Measurements from ENCODE around the gene ARAP1.

GRCh38 chr11:72719144-72719543 is 33.1 kb downstream of the ARAP1 start:
- TF ChIP-seq, protein P1, sequence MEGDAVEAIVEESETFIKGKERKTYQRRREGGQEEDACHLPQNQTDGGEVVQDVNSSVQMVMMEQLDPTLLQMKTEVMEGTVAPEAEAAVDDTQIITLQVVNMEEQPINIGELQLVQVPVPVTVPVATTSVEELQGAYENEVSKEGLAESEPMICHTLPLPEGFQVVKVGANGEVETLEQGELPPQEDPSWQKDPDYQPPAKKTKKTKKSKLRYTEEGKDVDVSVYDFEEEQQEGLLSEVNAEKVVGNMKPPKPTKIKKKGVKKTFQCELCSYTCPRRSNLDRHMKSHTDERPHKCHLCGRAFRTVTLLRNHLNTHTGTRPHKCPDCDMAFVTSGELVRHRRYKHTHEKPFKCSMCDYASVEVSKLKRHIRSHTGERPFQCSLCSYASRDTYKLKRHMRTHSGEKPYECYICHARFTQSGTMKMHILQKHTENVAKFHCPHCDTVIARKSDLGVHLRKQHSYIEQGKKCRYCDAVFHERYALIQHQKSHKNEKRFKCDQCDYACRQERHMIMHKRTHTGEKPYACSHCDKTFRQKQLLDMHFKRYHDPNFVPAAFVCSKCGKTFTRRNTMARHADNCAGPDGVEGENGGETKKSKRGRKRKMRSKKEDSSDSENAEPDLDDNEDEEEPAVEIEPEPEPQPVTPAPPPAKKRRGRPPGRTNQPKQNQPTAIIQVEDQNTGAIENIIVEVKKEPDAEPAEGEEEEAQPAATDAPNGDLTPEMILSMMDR (optimal IDR thresholded peaks at IDR 0.05 in 1 of 3, IDR thresholded peaks at IDR 0.05 in 1 of 3, conservative IDR thresholded peaks at IDR 0.05 in 1 of 3; ENCODE audit: extremely low read depth in 1 of 3, insufficient read depth in 2 of 3, low read length in 3 of 3) = no peak
- TF ChIP-seq EZH2 (IDR thresholded peaks at IDR 0.05; ENCODE audit: low read length) = no peak
